ENCODE data around the gene RNF186.
A peak's percentile ranks its signal among the peaks of the same experiment; 100 is the strongest.
"Not testable (repeated sequence)": the region's sequence is repeated elsewhere in the genome, so short reads cannot be mapped to it uniquely, and the experiment has no call there.

RNF186 gene

GRCh38 chr1:19814681-19815503, at the start of gene RNF186:
TSS of gene RNF186 (minus strand) at chr1:19815283. CDS start at chr1:19815101, 182 bp downstream.
- no peak for DNase-seq
- intact Hi-C loops (cut with DNase I): no loop called here

GRCh38 chr1:19864570-19865160, 49.6 kb upstream of the RNF186 start:
- intact Hi-C loops (cut with DNase I): no loop called here
- no peak for DNase-seq

- no peak for DNase-seq
- intact Hi-C loops (cut with DNase I): no loop called here
Measured at GRCh38 chr1:19862944-19863343, 47.9 kb upstream of the RNF186 start.

GRCh38 chr1:19861842-19862530, 46.9 kb upstream of the RNF186 start:
- intact Hi-C loops (cut with DNase I): no loop called here
- DNase-seq: no peak

- peak in 10 of 42 donors; percentile 15 to 53 (median 32) for DNase-seq
- intact Hi-C loops (cut with DNase I): no loop called here
Measured at GRCh38 chr1:19861034-19861433, 46.0 kb upstream of the RNF186 start.

GRCh38 chr1:19860418-19860817, 45.3 kb upstream of the RNF186 start:
- peak in 9 of 42 donors; percentile 7 to 51 (median 16) for DNase-seq
- intact Hi-C loops (cut with DNase I): no loop called here

GRCh38 chr1:19859876-19860275, 44.8 kb upstream of the RNF186 start:
- intact Hi-C loops (cut with DNase I): no loop called here
- DNase-seq: no peak

- no peak for DNase-seq
- intact Hi-C loops (cut with DNase I): no loop called here
Measured at GRCh38 chr1:19858893-19859292, 43.8 kb upstream of the RNF186 start.

GRCh38 chr1:19854866-19855265, 39.8 kb upstream of the RNF186 start:
- no peak for DNase-seq
- intact Hi-C loops (cut with DNase I): no loop called here

GRCh38 chr1:19852036-19852435, 37.0 kb upstream of the RNF186 start:
- DNase-seq: no peak
- intact Hi-C loops (cut with DNase I): no loop called here

- DNase-seq: no peak
- intact Hi-C loops (cut with DNase I): no loop called here
Measured at GRCh38 chr1:19850214-19850613, 35.1 kb upstream of the RNF186 start.

GRCh38 chr1:19849307-19849706, 34.2 kb upstream of the RNF186 start:
- intact Hi-C loops (cut with DNase I); DNase-seq: not testable (repeated sequence)

GRCh38 chr1:19847334-19847733, 32.3 kb upstream of the RNF186 start:
- DNase-seq; intact Hi-C loops (cut with DNase I): not testable (repeated sequence)

- intact Hi-C loops (cut with DNase I): no loop called here
- no peak for DNase-seq
Measured at GRCh38 chr1:19846338-19846737, 31.3 kb upstream of the RNF186 start.

- intact Hi-C loops (cut with DNase I): no loop called here
- DNase-seq: no peak
Measured at GRCh38 chr1:19845555-19845954, 30.5 kb upstream of the RNF186 start.

GRCh38 chr1:19844731-19845495, 29.8 kb upstream of the RNF186 start:
- DNase-seq: no peak
- intact Hi-C loops (cut with DNase I): no loop called here

- DNase-seq: no peak
- intact Hi-C loops (cut with DNase I): no loop called here
Measured at GRCh38 chr1:19840228-19840627, 25.1 kb upstream of the RNF186 start.

GRCh38 chr1:19837866-19838265, 22.8 kb upstream of the RNF186 start:
- DNase-seq: peak in 1 of 42 donors; percentile 9
- intact Hi-C loops (cut with DNase I): no loop called here

GRCh38 chr1:19835578-19835977, 20.5 kb upstream of the RNF186 start:
- intact Hi-C loops (cut with DNase I): no loop called here
- DNase-seq: no peak
